ENCODE results near the gene HSPA12A. TPM values are rescaled to one million over a fixed set of nuclear protein-coding genes. Genes with fewer than 3 reads are reported as not detected.
A peak's percentile ranks its signal among the peaks of the same experiment; 100 is the strongest.

HSPA12A gene
- total RNA-seq, 1 experiment from 2014 or later = 0.59 TPM

- DNase-seq (ENCODE audit: low read depth) = no peak
Observed at GRCh38 chr10:116743266-116744064, 1.1 kb upstream of the HSPA12A start.

- no peak for DNase-seq (ENCODE audit: low read depth)
Observed at GRCh38 chr10:116741391-116742351, 695 bp downstream of the HSPA12A start.

- no peak for DNase-seq (ENCODE audit: low read depth)
Observed at GRCh38 chr10:116740971-116741370, 1.4 kb downstream of the HSPA12A start.

GRCh38 chr10:116738339-116738738, 4.0 kb downstream of the HSPA12A start:
- DNase-seq (ENCODE audit: low read depth) = no peak

- DNase-seq (ENCODE audit: low read depth) = no peak
Observed at GRCh38 chr10:116737627-116738327, 4.6 kb downstream of the HSPA12A start.

GRCh38 chr10:116733566-116733965, 8.8 kb downstream of the HSPA12A start:
- DNase-seq (ENCODE audit: low read depth) = no peak

- DNase-seq (ENCODE audit: low read depth) = no peak
Observed at GRCh38 chr10:116732573-116732972, 9.8 kb downstream of the HSPA12A start.

- no peak for DNase-seq (ENCODE audit: low read depth)
Observed at GRCh38 chr10:116730464-116731260, 11.7 kb downstream of the HSPA12A start.

GRCh38 chr10:116729243-116729642, 13.1 kb downstream of the HSPA12A start:
- DNase-seq (ENCODE audit: low read depth) = no peak

- DNase-seq (ENCODE audit: low read depth) = no peak
Observed at GRCh38 chr10:116728526-116729096, 13.8 kb downstream of the HSPA12A start.

- DNase-seq (ENCODE audit: low read depth) = no peak
Observed at GRCh38 chr10:116723428-116724281, 18.7 kb downstream of the HSPA12A start.

- DNase-seq (ENCODE audit: low read depth) = no peak
Observed at GRCh38 chr10:116722736-116723427, 19.5 kb downstream of the HSPA12A start.

- DNase-seq (ENCODE audit: low read depth) = peak; percentile 25
Observed at GRCh38 chr10:116721547-116722392, 20.6 kb downstream of the HSPA12A start.

GRCh38 chr10:116720668-116721546, 21.5 kb downstream of the HSPA12A start:
- no peak for DNase-seq (ENCODE audit: low read depth)

GRCh38 chr10:116720241-116720643, 22.1 kb downstream of the HSPA12A start:
- no peak for DNase-seq (ENCODE audit: low read depth)

GRCh38 chr10:116719804-116720203, 22.6 kb downstream of the HSPA12A start:
- no peak for DNase-seq (ENCODE audit: low read depth)

GRCh38 chr10:116718058-116718457, 24.3 kb downstream of the HSPA12A start:
- DNase-seq (ENCODE audit: low read depth) = no peak

All from M059J (cell line).